DLD1 (cell line): ENCODE data around the gene CRX.
"Not testable (repeated sequence)": the region's sequence is repeated elsewhere in the genome, so short reads cannot be mapped to it uniquely, and the experiment has no call there.

Source experiments
- in situ Hi-C: cut with HindIII; loops from 2 replicates; pipeline ENCODE4 v1.10.0; 2017; ENCODE audit warnings: low sequenced_read_pairs

CRX gene

DNA sequence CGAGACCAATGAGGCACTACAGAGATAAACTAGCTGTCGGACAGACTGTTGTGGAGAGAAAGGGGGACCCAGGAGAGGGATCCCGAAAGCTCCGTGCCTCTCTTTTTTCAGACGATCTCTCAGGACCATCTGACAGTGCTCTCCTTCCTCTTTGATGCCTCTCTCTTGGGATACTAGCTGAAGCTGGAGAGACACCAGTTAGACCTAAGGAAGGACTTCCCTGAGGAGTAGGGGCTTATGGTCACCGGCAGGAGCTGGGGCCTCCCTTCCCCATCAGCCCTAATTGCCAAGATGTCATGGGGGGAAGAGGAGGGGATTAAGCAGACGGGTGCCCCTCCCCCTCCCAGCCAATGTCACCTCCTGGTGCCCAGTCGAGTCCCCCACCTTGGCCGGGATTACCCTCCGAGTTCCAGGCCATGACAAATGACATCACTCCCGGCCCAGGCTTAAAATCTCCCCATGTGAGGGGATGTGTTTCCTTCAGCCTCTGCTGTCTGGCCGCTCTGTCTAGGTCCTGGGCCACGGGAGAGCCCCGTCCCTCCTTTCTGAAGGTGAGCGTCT is at the start of gene CRX:
Gene CRX (plus strand): TSS at position 478 of the 561 bp plus-strand sequence. CDS start 12,507 bp downstream, outside the sequence.
- in situ Hi-C loops, result no loop called here

DNA sequence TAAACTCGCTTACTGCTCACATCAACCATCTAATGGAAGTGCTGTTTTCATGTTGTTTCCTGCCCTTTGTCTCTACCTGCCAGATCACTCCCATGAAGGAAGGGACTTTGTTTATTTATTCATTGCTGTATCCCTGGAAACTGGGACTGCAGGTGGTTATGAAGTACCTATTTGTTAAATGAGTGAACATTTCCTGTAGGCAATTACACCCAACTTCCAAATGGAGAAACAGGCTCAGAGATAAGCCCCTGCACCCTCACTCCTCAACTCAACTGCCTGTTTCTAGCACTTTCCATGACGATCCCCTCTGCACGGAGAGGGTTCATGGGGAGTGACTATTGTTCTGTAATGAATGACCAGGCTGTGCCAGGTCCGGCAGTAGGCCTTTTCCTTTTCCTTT is 45.2 kb upstream of the CRX start:
- in situ Hi-C loops, result no loop called here

DNA sequence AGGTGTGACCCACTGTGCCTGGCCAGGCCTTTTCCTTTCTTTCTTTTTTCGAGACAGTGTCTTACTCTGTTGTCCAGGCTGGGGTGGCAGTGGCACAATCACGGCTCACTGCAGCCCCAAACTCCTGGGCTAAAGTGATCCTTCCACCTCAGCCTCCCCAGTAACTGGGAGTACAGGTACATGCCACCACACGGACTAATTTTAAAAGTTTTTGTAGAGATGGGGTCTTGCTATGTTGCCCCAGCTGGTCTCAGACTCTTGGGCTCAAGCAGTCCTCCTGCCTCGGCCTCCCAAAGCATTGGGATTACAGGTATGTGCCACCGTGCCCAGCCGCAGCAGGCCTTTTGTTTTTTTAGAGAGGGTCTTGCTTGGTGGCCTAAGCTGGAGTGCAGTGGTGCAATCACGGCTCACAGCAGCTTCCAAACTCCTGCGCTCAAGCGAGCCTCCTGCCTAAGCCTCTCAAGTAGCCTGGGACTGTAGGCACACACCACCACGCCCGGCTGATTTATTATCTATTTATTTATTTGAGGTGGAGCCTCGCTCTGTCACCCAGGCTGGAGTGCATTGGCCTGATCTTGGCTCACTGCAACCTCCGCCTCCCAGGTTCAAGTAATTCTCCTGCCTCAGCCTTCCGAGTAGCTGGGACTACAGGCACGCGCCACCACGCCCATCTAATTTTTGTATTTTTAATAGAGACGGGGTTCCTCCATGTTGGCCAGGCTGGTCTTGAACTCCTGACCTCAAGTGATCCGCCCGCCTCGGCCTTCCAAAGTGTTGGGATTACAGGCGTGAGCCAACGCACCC is 44.3 kb upstream of the CRX start:
- in situ Hi-C loops, result not testable (repeated sequence)

DNA sequence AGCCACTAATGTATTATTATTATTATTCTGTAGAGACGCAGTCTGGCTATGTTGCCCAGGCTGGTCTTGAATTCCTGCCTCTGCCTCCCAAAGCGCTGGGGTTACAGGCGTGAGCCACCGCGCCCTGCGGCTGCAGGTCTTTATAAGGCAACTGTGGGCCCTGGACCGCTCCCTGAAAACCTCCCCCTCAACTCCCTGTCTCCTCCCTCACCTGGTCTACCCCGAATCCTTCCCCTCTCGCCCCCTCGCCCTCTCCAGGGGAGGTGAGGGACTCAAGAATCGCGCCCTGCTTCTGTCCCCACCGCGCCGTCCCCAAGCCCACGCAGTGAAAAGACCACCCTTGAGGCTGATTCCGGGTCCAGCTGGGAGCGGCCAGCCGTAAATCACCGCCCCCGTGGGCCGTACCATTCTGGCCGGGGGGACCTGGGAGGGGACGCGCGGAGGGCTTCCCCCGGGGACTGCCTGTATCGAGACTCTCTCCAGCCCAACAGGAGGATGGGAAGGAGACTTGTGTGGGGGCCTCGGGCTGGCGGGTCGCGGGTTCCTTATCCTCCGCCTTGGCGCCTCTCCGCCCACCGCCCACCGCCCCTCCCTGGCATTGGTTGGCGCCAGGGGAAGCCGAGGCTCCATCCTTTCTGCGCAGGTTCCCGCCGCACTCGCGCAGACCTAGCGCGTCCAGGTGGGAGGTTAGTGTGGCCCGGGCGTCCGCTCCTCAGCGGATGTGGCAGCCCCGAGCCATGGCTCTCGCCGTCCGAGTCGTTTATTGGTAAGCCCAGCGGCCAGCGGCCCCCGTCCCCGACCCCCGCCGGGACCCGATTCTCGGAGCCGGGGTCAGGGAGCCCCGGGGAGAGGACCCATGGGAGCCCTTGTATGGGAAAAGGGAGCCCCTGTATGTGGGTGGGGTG is 43.4 kb upstream of the CRX start, which contains the start of gene SELENOW:
Gene SELENOW (plus strand): TSS at position 655 of the 905 bp plus-strand sequence. CDS start 83 bp downstream, at position 738.
- in situ Hi-C loops, result no loop called here

DNA sequence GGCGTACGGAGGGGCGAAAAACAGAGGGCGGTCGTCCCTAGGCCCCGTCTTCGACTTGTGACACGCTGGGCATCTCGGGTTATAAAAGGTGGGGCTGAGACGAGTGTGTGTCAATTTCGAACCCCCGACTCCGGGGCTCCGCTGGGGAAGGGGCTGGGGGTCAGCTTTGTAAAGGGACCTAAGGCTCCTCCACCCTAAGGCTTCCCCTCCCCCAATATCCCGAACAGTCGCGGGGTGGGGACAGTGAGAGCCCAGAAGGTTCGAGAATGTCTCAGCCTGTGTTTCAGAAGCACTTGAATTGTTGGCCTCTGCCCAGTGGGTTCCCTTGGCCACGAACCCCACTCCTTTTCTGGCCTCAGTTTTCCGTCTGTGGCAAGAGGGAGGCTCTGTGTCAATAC is 42.8 kb upstream of the CRX start:
- in situ Hi-C loops, result no loop called here

DNA sequence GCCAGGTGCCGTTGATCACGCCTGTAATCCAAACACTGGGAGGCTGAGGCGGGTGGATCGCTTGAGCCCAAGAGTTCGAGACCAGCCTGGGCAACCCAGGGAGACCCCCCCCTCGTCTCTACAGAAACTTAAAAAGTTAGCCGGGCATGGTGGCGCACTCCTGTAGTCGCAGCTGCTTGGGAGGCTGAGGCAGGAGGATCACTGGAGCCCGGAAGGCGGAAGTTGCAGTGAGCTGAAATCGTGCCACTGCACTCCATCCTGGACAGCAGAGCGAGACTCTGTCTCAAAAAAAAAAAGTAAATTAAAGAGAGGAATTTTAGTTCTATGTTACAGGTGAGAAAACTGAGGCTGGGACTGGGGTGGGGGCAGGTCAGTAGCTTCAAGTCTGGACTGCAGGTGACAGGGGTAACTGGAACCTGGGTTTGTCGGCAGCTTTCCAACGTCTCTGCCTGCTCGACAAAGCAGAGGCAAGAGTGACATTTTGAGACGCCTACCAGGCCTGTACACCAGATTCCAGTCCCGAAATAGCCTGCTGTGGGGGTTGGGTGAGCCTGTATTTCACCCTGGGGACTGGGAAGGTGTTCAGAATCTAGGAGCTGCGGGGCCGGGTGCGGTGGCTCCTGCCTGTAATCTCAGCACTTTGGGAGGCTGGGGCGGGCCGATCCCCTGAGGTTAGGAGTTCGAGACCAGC is 42.1 kb upstream of the CRX start:
- in situ Hi-C loops, result no loop called here

DNA sequence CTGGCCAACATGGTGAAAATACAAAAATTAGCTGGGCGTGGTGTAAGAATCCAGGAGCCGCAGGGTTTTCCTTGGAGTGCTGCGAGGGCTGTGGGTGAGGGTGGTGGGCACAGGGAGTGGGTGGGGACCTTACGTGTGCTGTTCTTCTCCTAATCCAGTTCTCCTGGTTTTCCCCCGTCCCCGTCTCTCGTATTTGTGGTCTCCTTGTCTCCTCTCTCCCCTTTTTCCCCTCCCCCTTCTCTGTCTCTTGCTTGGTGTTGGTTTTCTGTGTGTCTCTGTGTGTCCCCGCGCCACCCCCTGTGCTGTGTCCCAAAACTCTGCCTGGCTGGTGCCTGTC is 41.6 kb upstream of the CRX start:
- in situ Hi-C loops, result no loop called here

DNA sequence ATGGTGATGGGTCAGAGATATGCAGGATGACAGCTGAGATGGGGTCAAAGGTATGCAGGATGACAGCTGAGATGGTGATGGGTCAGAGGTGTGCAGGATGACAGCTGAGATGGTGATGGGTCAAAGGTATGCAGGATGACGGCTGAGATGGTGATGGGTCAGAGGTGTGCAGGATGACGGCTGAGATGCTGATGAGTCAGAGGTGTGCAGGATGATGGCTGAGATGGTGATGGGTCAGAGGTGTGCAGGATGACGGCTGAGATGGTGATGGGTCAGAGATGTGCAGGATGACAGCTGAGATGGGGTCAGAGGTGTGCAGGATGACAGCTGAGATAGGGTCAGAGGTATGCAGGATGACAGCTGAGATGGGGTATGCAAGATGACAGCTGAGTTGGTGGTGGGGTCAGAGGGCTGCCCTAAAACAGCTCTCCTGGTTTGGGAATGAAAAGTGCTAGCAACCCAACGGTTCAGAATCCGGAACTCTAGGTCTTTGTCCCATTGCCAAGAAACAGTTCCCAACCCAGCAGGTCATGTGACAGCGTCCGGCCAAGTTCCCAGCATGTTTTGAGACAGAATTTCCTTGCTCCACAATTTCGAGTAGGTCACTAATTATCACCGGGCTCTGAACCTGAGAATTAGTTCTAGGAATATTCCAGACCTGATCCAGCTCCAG is 40.0 kb upstream of the CRX start:
- in situ Hi-C loops, result no loop called here

DNA sequence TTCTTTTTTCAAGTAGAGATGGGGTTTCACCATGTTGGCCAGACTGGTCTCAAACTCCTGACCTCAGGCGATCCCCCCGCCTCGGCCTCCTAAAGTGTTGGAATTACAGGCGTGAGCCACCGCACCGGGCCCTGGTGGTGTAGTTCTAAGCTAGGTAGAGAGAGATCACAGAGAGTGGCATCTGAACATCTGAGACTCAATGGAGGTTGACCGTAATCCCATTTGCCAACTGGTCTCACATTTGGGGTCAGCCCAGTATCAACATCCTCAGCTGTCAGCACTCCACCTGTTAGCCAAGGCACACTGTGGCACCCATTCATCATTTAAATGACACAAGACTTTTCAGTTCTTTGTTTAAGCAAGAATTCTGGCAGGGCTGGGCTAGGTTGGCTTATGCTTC is 35.2 kb upstream of the CRX start:
- in situ Hi-C loops, result no loop called here

DNA sequence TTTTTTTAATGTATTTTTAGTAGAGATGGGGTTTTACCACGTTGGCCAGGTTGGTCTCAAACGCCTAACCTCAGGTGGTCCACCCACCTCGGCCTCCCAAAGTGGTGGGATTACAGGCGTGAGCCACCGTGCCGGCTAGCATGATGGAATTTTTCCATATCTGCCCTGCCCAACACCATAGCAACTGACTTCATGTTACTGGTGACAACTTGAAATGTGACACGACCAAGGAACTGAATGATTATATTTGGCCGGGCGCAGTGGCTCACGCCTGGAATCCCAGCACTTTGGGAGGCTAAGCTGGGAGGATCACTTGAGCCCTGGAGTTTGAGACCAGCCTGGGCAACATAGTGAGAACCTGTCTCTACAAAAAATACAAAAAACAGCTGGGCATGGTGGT is 34.4 kb upstream of the CRX start:
- in situ Hi-C loops, result not testable (repeated sequence)

DNA sequence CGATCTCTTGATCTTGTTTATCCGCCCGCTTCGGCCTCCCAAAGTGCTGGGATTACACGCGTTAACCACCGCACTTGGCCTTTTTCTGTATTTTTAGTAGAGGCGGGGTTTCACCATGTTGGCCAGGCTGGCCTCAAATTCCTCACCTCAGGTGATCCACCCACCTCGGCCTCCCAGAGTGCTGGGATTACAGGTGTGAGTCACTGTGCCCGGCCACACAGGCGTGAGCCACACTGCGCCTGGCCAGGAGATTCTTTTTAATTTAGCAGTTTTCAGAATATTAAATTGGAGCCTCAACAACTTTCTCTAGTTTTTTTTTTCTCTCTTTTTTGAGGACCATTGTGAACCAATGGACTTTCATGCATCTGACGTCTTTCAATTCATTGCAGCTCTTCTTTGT is 31.9 kb upstream of the CRX start:
- in situ Hi-C loops, result not testable (repeated sequence)

DNA sequence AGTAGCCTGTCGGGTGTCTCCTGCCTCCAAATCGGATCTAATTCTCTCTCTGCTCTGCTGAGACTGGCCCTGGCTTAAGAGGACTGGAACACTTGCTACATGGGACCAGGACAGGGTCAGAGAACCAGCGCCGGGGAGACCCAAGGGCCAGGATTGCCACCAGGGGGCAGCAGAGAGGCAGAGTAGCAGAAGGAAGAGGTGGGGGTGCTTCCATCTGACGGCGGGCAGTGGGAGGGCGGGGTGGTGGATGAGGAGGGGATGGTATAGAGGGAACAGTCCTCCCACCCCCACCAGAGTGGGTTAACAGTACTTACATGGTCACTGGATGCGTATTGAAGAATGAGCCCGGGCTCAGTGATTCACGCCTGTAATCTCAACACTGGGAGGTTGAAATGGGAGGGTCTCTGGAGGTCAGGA is 31.3 kb upstream of the CRX start:
- in situ Hi-C loops, result no loop called here

DNA sequence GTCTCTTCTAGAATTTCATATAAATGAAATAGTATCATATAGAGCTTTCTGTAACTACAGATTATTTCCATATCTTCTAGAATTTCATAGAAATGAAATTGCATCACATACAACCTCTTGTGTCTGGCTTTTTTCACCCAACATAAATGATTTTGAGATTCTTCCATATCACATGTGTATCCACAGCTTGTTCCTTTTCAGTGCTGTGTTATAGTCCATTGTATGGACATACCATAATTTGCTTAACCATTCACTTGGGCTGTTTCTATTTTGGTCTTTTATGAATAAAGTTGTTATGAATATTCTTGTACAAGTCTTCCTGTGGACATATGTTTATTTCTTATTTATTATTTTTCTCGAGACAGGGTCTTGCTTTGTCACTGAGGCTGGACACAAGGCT is 29.1 kb upstream of the CRX start:
- in situ Hi-C loops, result no loop called here

DNA sequence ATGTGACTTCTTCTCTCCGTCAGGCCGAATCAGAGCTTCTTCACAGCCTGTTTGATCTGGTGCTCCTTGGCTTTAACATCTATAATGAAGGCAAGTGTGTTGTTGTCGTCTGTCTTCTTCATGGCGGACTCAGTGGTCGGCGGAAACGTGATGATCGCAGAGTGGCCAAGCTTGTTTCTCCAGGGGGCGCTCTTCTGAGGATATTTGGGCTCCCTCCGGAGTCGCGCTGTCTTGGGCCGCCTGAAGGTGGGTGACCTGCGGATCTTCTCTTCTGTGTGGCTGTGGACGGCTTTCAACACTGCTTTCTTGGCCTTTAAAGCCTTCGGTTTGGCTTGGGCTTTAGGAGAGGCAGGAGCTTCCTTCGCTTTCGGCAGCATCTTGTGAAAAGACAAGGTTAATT is 27.2 kb upstream of the CRX start:
- in situ Hi-C loops, result no loop called here

DNA sequence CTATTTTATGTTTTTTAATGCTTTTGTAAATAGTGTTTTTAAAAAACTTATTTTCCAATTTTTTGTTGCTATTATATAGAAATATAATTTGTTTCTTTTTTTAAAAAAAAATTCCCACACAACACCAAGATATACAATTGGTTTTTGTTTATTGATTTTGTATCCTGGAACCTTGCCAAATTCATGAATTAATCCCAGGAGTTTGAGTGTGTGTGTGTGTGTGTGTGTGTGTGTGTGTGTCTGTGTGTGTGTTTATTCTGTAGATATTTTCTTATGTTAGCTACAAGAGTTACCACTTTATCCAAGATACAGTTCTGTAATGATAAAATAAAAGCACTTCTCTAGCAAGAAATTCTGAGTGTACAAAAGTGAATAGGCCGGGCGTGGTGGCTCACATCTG is 25.0 kb upstream of the CRX start:
- in situ Hi-C loops, result no loop called here

DNA sequence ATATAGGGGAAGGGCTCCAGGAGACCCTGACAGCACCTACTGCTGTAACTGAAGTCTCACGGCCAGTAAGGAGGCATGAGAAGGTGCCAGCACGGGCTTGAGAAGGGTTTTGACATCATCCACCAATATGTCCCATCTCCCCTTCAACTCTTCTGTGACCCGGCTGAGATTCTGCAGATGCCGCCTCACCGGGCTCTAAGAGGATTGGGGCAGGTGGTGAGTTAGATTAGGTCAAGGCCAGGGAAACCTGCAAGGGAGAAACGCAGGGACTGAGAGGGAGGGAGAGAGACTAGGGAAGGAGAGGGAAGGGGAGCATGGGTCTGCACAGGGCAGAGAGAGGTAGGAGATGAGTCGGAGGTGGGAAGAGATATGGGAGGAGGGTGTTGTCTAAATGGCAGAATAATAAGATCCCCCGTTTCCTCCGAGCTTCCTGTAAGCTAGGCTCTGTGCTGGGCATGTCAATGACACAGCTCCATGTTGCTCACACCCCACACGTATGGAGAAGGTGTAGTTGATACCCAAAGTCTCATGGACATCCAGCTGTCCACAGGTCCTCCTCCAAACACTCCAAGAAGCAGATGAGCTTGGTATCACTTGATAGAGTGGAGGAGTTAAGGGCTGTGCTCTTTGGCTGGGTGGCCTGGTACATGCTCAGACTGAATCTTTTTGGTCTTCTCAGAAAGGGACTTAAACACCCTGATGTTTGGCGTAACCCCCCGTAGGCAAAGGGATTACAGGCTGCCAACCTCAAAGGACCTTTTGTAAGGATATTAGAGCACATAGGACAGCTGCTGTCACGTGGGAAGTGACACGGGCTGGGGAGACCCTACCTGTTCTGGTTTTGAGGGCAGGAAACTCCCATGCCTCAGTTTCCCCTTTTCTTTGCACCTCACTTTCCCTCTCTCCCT is 23.5 kb upstream of the CRX start:
- in situ Hi-C loops, result no loop called here

DNA sequence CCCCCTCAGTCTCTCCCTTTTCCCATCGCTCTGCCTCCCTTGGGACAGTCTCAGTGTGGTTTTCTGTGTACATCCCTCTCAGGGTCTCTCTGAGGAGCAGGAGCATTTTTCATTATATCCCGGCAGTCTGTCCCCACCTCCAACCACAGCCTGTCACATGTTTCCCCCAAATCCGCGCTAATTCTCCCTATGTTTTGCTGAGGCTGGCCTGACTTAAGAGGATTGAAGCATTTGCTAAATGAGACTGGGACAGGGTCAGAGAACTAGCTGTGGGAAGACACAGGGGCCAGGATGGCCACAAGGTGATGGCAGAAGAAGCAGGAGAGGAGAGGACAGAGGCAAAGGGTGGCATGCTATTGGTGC is 22.9 kb upstream of the CRX start:
- in situ Hi-C loops, result no loop called here

DNA sequence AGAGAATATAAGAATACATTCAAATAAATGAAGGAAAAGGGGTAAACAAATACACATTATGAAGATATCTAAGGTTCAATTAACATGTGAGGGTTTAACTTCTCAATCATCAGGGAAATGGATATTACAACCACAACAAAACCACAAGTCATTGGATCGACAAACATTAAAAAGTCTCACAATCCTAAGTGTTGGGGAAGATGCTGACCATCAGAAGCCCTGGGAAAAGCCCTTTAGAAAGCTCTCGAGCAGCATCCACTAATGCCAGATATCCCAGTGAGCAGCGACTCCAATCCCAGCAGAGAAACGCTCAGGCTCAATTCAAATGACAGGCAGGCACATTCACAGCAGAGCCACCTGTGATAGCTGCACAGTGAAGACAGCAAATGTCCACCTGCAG is 20.5 kb upstream of the CRX start:
- in situ Hi-C loops, result no loop called here

DNA sequence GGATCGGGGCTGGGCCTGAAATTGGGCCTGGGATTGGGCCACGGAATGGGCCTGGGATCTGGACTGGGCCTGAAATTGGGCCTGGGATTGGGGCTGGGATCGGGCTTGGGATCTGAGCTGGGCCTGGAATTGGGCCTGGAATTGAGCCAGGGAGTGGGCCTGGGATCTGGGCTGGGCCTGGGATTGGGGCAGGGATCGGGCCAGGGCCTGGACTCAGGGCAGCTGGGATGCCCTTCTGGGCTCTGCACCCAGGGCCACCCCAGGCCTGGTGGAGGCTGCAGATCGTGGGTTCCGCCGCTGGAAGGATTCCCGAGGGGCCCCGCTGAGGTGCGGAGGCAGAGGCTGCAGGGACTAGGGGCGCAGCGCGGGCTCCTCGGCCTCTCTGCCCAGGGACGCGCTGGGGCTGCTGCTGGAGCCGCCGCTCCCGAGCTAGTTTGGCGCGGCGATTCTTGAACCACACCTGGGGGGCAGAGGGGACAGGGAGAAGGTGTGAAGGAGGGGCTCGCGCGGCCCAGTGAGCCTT is 19.2 kb upstream of the CRX start:
- in situ Hi-C loops, result no loop called here
